ENCODE data around the gene SLK. TPM values are rescaled to one million over a fixed set of nuclear protein-coding genes. Genes with fewer than 3 reads are reported as not detected.
A peak's percentile ranks its signal among the peaks of the same experiment; 100 is the strongest.

The SLK gene
- total and polyA plus RNA-seq, 2 of the 13 experiments (the other 11 are each of a cell fraction or from before 2014, with no cell fraction given): 3.4 to 22.8 TPM

- no peak for TF ChIP-seq HMGXB3 (CRISPR knock-in tag; IDR thresholded peaks at IDR 0.05; ENCODE audit: borderline replicate concordance)
- peak; percentile 86 for TF ChIP-seq NR2F6 (IDR thresholded peaks at IDR 0.05)
- TF ChIP-seq NR2F6 (CRISPR knock-in tag; IDR thresholded peaks at IDR 0.05): peak; percentile 90
- no peak for TF ChIP-seq ZNF207 (IDR thresholded peaks at IDR 0.05; ENCODE audit: borderline replicate concordance)
- TF ChIP-seq CAMTA2 (CRISPR knock-in tag; IDR thresholded peaks at IDR 0.05; ENCODE audit: borderline replicate concordance): no peak
- TF ChIP-seq DMTF1 (CRISPR knock-in tag; IDR thresholded peaks at IDR 0.05): no peak
- peak; percentile 93; the same call in 1 of the 2 replicates for TF ChIP-seq ZMAT3 (CRISPR knock-in tag; conservative IDR thresholded peaks at IDR 0.05)
- TF ChIP-seq POLR2AphosphoS2 (IDR thresholded peaks at IDR 0.05; ENCODE audit: low read depth, low read length): no peak
- TF ChIP-seq GZF1 (CRISPR knock-in tag; IDR thresholded peaks at IDR 0.05): no peak
- no peak for TF ChIP-seq XBP1 (CRISPR knock-in tag; IDR thresholded peaks at IDR 0.05)
- no peak for TF ChIP-seq ATF7 (IDR thresholded peaks at IDR 0.05)
- no peak for TF ChIP-seq ATF7 (CRISPR knock-in tag; IDR thresholded peaks at IDR 0.05)
- no peak for TF ChIP-seq CBX2 (IDR thresholded peaks at IDR 0.05; ENCODE audit: low read depth, low read length)
- TF ChIP-seq CBX2 (CRISPR knock-in tag; IDR thresholded peaks at IDR 0.05; ENCODE audit: low read depth): no peak
- TF ChIP-seq SIN3A (IDR thresholded peaks at IDR 0.05; ENCODE audit: borderline replicate concordance, low read depth, low read length): 0 out of 2 replicates have a peak, but pooled peaks have one; percentile 29
- TF ChIP-seq RBM22 (optimal IDR thresholded peaks at IDR 0.05; ENCODE audit: low read length): no peak
- TF ChIP-seq ZNF136 (CRISPR knock-in tag; IDR thresholded peaks at IDR 0.05; ENCODE audit: low read depth): 0 out of 2 replicates have a peak, but pooled peaks have one; percentile 88
- peak; percentile 83 to 95 for TF ChIP-seq POLR2A (IDR thresholded peaks at IDR 0.05; ENCODE audit: insufficient read depth in 1 of 2, low read depth in 2 of 2, low read length in 2 of 2)
- no peak for TF ChIP-seq ZNF274 (CRISPR knock-in tag; IDR thresholded peaks at IDR 0.05)
- TF ChIP-seq KDM5B (CRISPR knock-in tag; IDR thresholded peaks at IDR 0.05; ENCODE audit: borderline replicate concordance): peak; percentile 85; the same call in 1 of the 2 replicates
- TF ChIP-seq TSC22D2 (CRISPR knock-in tag; IDR thresholded peaks at IDR 0.05; ENCODE audit: borderline replicate concordance): no peak; the same call in 1 of the 2 replicates
- TF ChIP-seq ZNF367 (CRISPR knock-in tag; IDR thresholded peaks at IDR 0.05; ENCODE audit: borderline replicate concordance): no peak
- no peak for TF ChIP-seq ZNF432 (CRISPR knock-in tag; IDR thresholded peaks at IDR 0.05; ENCODE audit: borderline replicate concordance)
- TF ChIP-seq TBX3 (IDR thresholded peaks at IDR 0.05; ENCODE audit: borderline replicate concordance): no peak
Measured at GRCh38 chr10:103918053-103918846, 48.7 kb upstream of the SLK start, which contains the start of gene STN1 (continued).

All from HepG2 (cell line).